Osteoblast (primary cell): ENCODE results near the gene EFHC2. TPM values are rescaled to one million over a fixed set of nuclear protein-coding genes. Genes with fewer than 3 reads are reported as not detected.

ENCODE experiments used
- DNase-seq: peaks from one replicate; pipeline ENCODE4 v3.0.0; 2011; ENCODE audit warnings: low spot score, mixed read lengths; ENCODE audit not compliant: insufficient read length; ENCODE audit errors: missing footprints
- H2AFZ ChIP-seq: 2 replicates; pipeline ENCODE4 v1.6.0; 2011; ENCODE audit warnings: mild to moderate bottlenecking, low read length
- H3K27ac ChIP-seq: 2 replicates; pipeline ENCODE4 v1.5.1; 2011; ENCODE audit warnings: mild to moderate bottlenecking, low read depth, low read length, moderate library complexity
- H3K27me3 ChIP-seq: 2 replicates; pipeline ENCODE4 v1.6.0; 2012; ENCODE audit warnings: mild to moderate bottlenecking, control low read depth, inconsistent platforms, low read length, moderate library complexity; ENCODE audit not compliant: insufficient read depth
- H3K36me3 ChIP-seq: 2 replicates; pipeline ENCODE4 v1.5.1; 2011; ENCODE audit warnings: mild to moderate bottlenecking, low read length, control low read depth, moderate library complexity; ENCODE audit not compliant: insufficient read depth
- H3K4me1 ChIP-seq: 2 replicates; pipeline ENCODE4 v1.5.1; 2011; ENCODE audit warnings: mild to moderate bottlenecking, low read length, control low read depth, moderate library complexity; ENCODE audit not compliant: insufficient read depth
- H3K4me2 ChIP-seq: 2 replicates; pipeline ENCODE4 v1.6.0; 2011; ENCODE audit warnings: mild to moderate bottlenecking, low read length; ENCODE audit not compliant: insufficient read depth
- H3K4me3 ChIP-seq: fragments of 200-600 bp; sonication (generic); 3 replicates; pipeline ENCODE4 v1.5.1; 2012; ENCODE audit warnings: mild to moderate bottlenecking, low read length, inconsistent platforms; ENCODE audit not compliant: insufficient read depth
- H3K79me2 ChIP-seq: 2 replicates; pipeline ENCODE4 v1.6.0; 2012; ENCODE audit warnings: mild to moderate bottlenecking, low read length, control low read depth, inconsistent platforms; ENCODE audit not compliant: insufficient read depth
- H3K9me3 ChIP-seq: 2 replicates; pipeline ENCODE4 v1.5.1; 2011; ENCODE audit warnings: low read depth, low read length, control low read depth
- H4K20me1 ChIP-seq: 2 replicates; pipeline ENCODE4 v1.6.0; 2012; ENCODE audit warnings: mild to moderate bottlenecking, low read length, control low read depth; ENCODE audit not compliant: insufficient read depth
- CTCF ChIP-seq: IDR thresholded peaks from 2 replicates; pipeline ENCODE4 v1.5.1; 2011; ENCODE audit warnings: mild to moderate bottlenecking, low read depth, low read length, moderate library complexity; ENCODE audit errors: extremely low read depth
- total RNA-seq: library from RNA; depleted of rRNA; stranded (reverse); fragments of >200 nt; gene quantifications from 2 replicates; pipeline ENCODE4 v1.2.3, GENCODE V29; 2012

EFHC2 gene
- total RNA-seq, 1 donor, result 3.6 TPM

GRCh38 chrX:44173219-44173618 is 170.3 kb downstream of the EFHC2 start:
- Histone ChIP-seq H3K4me2 (no peak overlapping the region), H2AFZ (no peak overlapping the region), H3K36me3 (no peaks in the 10 kb centered on the region), H3K4me3 (no peak overlapping the region), H3K27ac (no peak overlapping the region), H3K27me3 (peaks cover 10% of the 10 kb centered on the region), H3K4me1 (no peaks in the 10 kb centered on the region), H4K20me1 (no peaks in the 10 kb centered on the region), H3K79me2 (no peaks in the 10 kb centered on the region), H3K9me3 (no peaks in the 10 kb centered on the region)
- no peak for TF ChIP-seq CTCF
- DNase-seq, result peak; percentile 15

- Histone ChIP-seq H3K27ac (no peak overlapping the region), H3K36me3 (no peaks in the 10 kb centered on the region), H3K4me2 (no peak overlapping the region), H3K9me3 (no peaks in the 10 kb centered on the region), H3K79me2 (no peaks in the 10 kb centered on the region), H3K4me3 (no peak overlapping the region), H4K20me1 (no peaks in the 10 kb centered on the region), H3K27me3 (peaks cover 20% of the 10 kb centered on the region), H3K4me1 (no peaks in the 10 kb centered on the region), H2AFZ (no peak overlapping the region)
- no peak for TF ChIP-seq CTCF
- DNase-seq, result no peak
These were observed 176.4 kb downstream of the EFHC2 start for GRCh38 chrX:44167116-44167515.

- H2AFZ ChIP-seq, result no peak overlapping the region
- no peak for DNase-seq
- no peak overlapping the region for H3K4me2 ChIP-seq
- H3K27ac ChIP-seq, result no peak overlapping the region
- no peak overlapping the region for H3K4me3 ChIP-seq
- no peaks in the 10 kb centered on the region for H4K20me1 ChIP-seq
- no peaks in the 10 kb centered on the region for H3K36me3 ChIP-seq
- H3K9me3 ChIP-seq, result no peaks in the 10 kb centered on the region
- H3K27me3 ChIP-seq, result peaks cover 9% of the 10 kb centered on the region
- no peak for TF ChIP-seq CTCF
- no peaks in the 10 kb centered on the region for H3K79me2 ChIP-seq
- no peaks in the 10 kb centered on the region for H3K4me1 ChIP-seq
These were observed 180.5 kb downstream of the EFHC2 start for GRCh38 chrX:44162964-44163475.

GRCh38 chrX:44157858-44158257 is 185.6 kb downstream of the EFHC2 start:
- Histone ChIP-seq H3K27ac (no peak overlapping the region), H2AFZ (no peak overlapping the region), H3K27me3 (no peaks in the 10 kb centered on the region), H3K9me3 (no peaks in the 10 kb centered on the region), H3K4me3 (no peak overlapping the region), H3K79me2 (no peaks in the 10 kb centered on the region), H4K20me1 (no peaks in the 10 kb centered on the region), H3K36me3 (no peaks in the 10 kb centered on the region), H3K4me2 (no peak overlapping the region), H3K4me1 (no peaks in the 10 kb centered on the region)
- DNase-seq, result no peak
- TF ChIP-seq CTCF, result no peak
